OCI-LY1 (cell line): ENCODE results near the gene SCOC.

ENCODE experiments used
- CTCF ChIP-seq: fragments of 200-600 bp; sonication (generic), shearing (Covaris generic); IDR thresholded peaks from 2 replicates; pipeline ENCODE4 v1.5.1; 2017; ENCODE audit warnings: mild to moderate bottlenecking, antibody characterized with exemption, low read length, moderate library complexity, mixed read lengths
- EZH2 ChIP-seq: fragments of 200-600 bp; sonication (generic), shearing (Covaris generic); IDR thresholded peaks from 2 replicates; pipeline ENCODE4 v1.8.0; 2017; ENCODE audit warnings: borderline replicate concordance, mixed run types, mild to moderate bottlenecking, antibody characterized with exemption, low read length, moderate library complexity, mixed read lengths

GRCh38 chr4:140423106-140423505, 49.7 kb downstream of the SCOC start:
- TF ChIP-seq CTCF (no peak), EZH2 (no peak)
